K562 (cell line): ENCODE measurements around the gene C16orf95. TPM values are rescaled to one million over a fixed set of nuclear protein-coding genes. Genes with fewer than 3 reads are reported as not detected.
A peak's percentile ranks its signal among the peaks of the same experiment; 100 is the strongest.

Source experiments
- ATAC-seq: fragments of 200-7000 bp; cut with Tn5 transposase; 3 replicates; pipeline ENCODE4 v1.9.1; 2020; ENCODE audit warnings: moderate library complexity
- BruUV-seq: library from RNA; stranded (reverse); fragments of 400-500 nt; replicated peaks from 2 replicates; lab custom pipeline; 2021; lab: Mats Ljungman, UMichigan
- CTCF ChIA-PET: fragments of 300-600 bp; formaldehyde crosslinking; extraction: SDS; loops from one replicate; lab custom pipeline; 2021; ENCODE audit warnings: low intra/inter-chr PET ratio; lab: Yijun Ruan, JAX
- POLR2A ChIA-PET: fragments of 300-600, 350-650 bp; sonication (Branson Sonifier 250); formaldehyde crosslinking; extraction: SDS; loops from one replicate; lab custom pipeline; 2021; ENCODE audit warnings: antibody characterized with exemption, inconsistent platforms; lab: Yijun Ruan, JAX
- DNase-seq, 4 experiments: peaks; one replicate each; pipeline versions ENCODE4 v3.0.0 to v3.0.0-alpha.2; 2011 to 2018; ENCODE audit warnings: low spot score in 3 of 4, mixed read lengths in 3 of 4; ENCODE audit errors: extremely low read depth in 1 of 4
- FAIRE-seq: peaks from 2 replicates; lab custom pipeline; 2011; peaks lifted over from hg19 to GRCh38; lab: Jason Lieb, UNC
- H2AFZ ChIP-seq: 2 replicates; pipeline ENCODE4 v1.6.0; 2011; ENCODE audit warnings: low read depth, low read length, control low read depth, inconsistent platforms
- H3K27ac ChIP-seq: fragments of 200-600 bp; 3 replicates; pipeline ENCODE4 v1.8.0; 2011; ENCODE audit warnings: low read depth, mild to moderate bottlenecking, control low read depth, inconsistent platforms, low read length, moderate library complexity, mixed read lengths; ENCODE audit errors: extremely low read depth
- H3K27me3 ChIP-seq, 2 experiments: fragments of 300-600 bp in 1 of 2; 2 replicates in 1 of 2; 3 replicates in 1 of 2; pipeline versions ENCODE4 v1.6.0 to v1.8.0; 2011; ENCODE audit warnings: inconsistent platforms in 2 of 2, low read length in 2 of 2, mild to moderate bottlenecking in 1 of 2, mixed read lengths in 1 of 2, moderate library complexity in 1 of 2; ENCODE audit not compliant: control insufficient read depth in 2 of 2, insufficient read depth in 2 of 2
- H3K36me3 ChIP-seq: fragments of 300-600 bp; 3 replicates; pipeline ENCODE4 v1.8.0; 2011; ENCODE audit warnings: mild to moderate bottlenecking, low read length, inconsistent platforms; ENCODE audit not compliant: control insufficient read depth, insufficient read depth
- H3K4me1 ChIP-seq, 2 experiments: fragments of 200-600 bp in 1 of 2; replicated peaks in 1 of 2; 2 replicates in 1 of 2; 3 replicates in 1 of 2; pipeline versions ENCODE4 v1.5.1 to v1.8.0; 2011; ENCODE audit warnings: inconsistent platforms in 2 of 2, low read length in 2 of 2, mild to moderate bottlenecking in 1 of 2, mixed read lengths in 1 of 2, moderate library complexity in 1 of 2; ENCODE audit not compliant: control insufficient read depth in 2 of 2, insufficient read depth in 2 of 2
- H3K4me2 ChIP-seq: 2 replicates; pipeline ENCODE4 v1.6.1; 2011; ENCODE audit warnings: low read length, control low read depth, inconsistent platforms, mixed read lengths; ENCODE audit not compliant: insufficient read depth
- H3K4me3 ChIP-seq: fragments of 200-600 bp; sonication (generic), shearing (Covaris generic); 2 replicates; pipeline ENCODE4 v1.5.1; 2016; ENCODE audit warnings: control low read depth, inconsistent platforms
- H3K79me2 ChIP-seq: fragments of 200-600 bp; 3 replicates; pipeline ENCODE4 v1.8.0; 2011; ENCODE audit warnings: low read length, inconsistent platforms; ENCODE audit not compliant: control insufficient read depth, insufficient read depth
- H3K9ac ChIP-seq, 2 experiments: 2 replicates each; pipeline versions ENCODE4 v1.6.0 to v1.6.1; 2011; ENCODE audit warnings: low read depth in 2 of 2, low read length in 2 of 2, control low read depth in 1 of 2, inconsistent platforms in 1 of 2, mild to moderate bottlenecking in 1 of 2, mixed read lengths in 1 of 2; ENCODE audit not compliant: insufficient read depth in 1 of 2
- H3K9me1 ChIP-seq: one replicate; pipeline ENCODE4 v1.6.0; 2011; ENCODE audit warnings: inconsistent platforms, mild to moderate bottlenecking, low read length, moderate library complexity; ENCODE audit not compliant: control insufficient read depth, insufficient read depth
- H3K9me3 ChIP-seq: replicated peaks from 2 replicates; pipeline ENCODE4 v1.5.1; 2011; ENCODE audit warnings: low read depth, low read length, inconsistent platforms; ENCODE audit not compliant: control insufficient read depth, insufficient read depth
- H4K20me1 ChIP-seq: replicated peaks from 2 replicates; pipeline ENCODE4 v1.6.1; 2011; ENCODE audit warnings: low read length, inconsistent platforms, mixed read lengths; ENCODE audit not compliant: control insufficient read depth, insufficient read depth
- CCNT2 ChIP-seq: IDR thresholded peaks from 2 replicates; pipeline ENCODE4 v1.6.1; 2011; ENCODE audit warnings: borderline replicate concordance, low read depth, mild to moderate bottlenecking, moderate library complexity, mixed read lengths, low read length; ENCODE audit not compliant: insufficient read length; ENCODE audit errors: extremely low read depth
- POLR2G ChIP-seq: fragments of 200-400 bp; formaldehyde crosslinking; IDR thresholded peaks from 2 replicates; pipeline ENCODE4 v1.6.1; 2017; ENCODE audit warnings: low read depth, mild to moderate bottlenecking, antibody characterized with exemption, low read length, moderate library complexity
- RBM22 ChIP-seq: fragments of 200-400 bp; formaldehyde crosslinking; IDR thresholded peaks from 2 replicates; pipeline ENCODE4 v1.6.1; 2018; ENCODE audit warnings: low read length, low read depth; ENCODE audit not compliant: poor library complexity, severe bottlenecking
- STAG1 ChIP-seq: sonication (generic); formaldehyde crosslinking; IDR thresholded peaks from 2 replicates; pipeline ENCODE4 v1.5.0; 2020; ENCODE audit warnings: missing genetic modification reagents, borderline replicate concordance
- WGBS: fragments of 100-300 bp; shearing (Covaris generic); methylation state at CpG from one replicate; pipeline ENCODE4 v1.1.6; 2016; ENCODE audit warnings: low coverage, mixed read lengths; ENCODE audit not compliant: insufficient coverage; ENCODE audit errors: missing lambda C conversion rate; 5-methylcytosine and 5-hydroxymethylcytosine counted together
- in situ Hi-C: fragments of 300-500 bp; cut with MboI; formaldehyde crosslinking; loops from 4 replicates; pipeline ENCODE4 v1.15.0; 2018; ENCODE audit warnings: inconsistent platforms, mixed read lengths
- intact Hi-C: fragments of 100-400 bp; cut with micrococcal nuclease; formaldehyde crosslinking; loops from 2 replicates; pipeline ENCODE4 v1.14.2; 2022
- polyA plus RNA-seq, 8 experiments: library from polyadenylated mRNA; depleted of rRNA in 4 of 8; stranded (reverse) in 5 of 8; unstranded in 3 of 8; fragments of >200 nt; fragmentation: Nextera tagmentation in 2 of 8; fragmentation: Illumina TruSeq in 1 of 8; extraction: Ambion mirVana in 2 of 8; extraction: Trizol in 1 of 8; gene quantifications; 2 replicates each; pipeline versions ENCODE4 v1.2.1 to v1.2.3, GENCODE V29; 2011 to 2014; ENCODE audit warnings: inconsistent platforms in 1 of 8, missing spikeins in 1 of 8
- total RNA-seq, 7 experiments: library from RNA; depleted of rRNA in 6 of 7; stranded (reverse); fragments of >200 nt in 6 of 7; fragmentation: Illumina TruSeq in 2 of 7; extraction: Trizol in 2 of 7; gene quantifications; 2 replicates each; pipeline versions ENCODE4 v1.2.1 to v1.2.3, GENCODE V29; 2011 to 2021; ENCODE audit warnings: low replicate concordance in 1 of 7
- TF ChIP-seq, protein P1 (sequence below): fragments of 250-450 bp; sonication (Bioruptor Pico); IDR thresholded peaks from 2 replicates; pipeline ENCODE4 v1.4.0; 2020

C16orf95 gene
- total and polyA plus RNA-seq, 9 of the 15 experiments (the other 6 are each of a cell fraction or from before 2014, with no cell fraction given), result 6.5 to 20.5 (median 9.4) TPM

DNA sequence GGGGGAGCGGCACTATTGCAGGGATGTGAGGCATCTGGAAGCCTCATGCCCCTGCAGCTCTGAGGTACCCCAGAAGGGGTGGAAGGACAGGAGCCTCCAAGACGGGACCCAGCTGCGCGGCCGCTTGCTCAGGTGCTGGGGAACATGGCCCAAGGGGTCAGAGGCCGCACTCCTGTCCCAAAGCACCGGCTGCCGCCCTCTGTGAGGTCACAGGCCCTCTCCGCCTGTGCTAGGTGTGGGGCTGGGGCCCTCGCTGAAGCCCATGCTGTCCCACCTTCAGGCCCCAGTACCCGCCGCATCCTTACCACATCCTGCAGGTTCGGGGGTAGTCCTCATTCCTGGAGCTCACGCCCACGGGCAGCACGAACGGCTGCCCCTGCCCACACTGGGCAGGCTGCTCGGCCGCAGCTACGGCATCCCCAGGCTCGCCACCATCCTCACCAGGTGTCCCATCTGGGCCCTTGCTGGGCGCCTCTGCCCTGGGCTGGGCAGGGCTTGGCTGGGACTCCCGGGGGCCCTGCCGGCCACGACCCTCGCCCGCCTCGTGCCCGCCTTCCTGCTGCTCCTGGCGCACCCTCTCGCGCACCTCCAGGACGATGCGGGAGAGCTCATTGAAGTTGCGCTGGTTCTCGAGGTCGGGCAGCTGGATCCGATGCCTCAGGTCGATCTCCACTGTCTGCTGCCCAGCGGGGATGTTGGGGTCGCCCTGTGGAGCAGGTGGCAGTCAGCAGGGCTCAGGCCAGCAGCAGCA lies 16.6 kb upstream of the C16orf95 start:
- Histone ChIP-seq H3K36me3 (peaks cover 75% of the 10 kb centered on the region; the same call in 2 of the 3 replicates), H4K20me1 (peaks cover 6% of the 10 kb centered on the region; the same call in 1 of the 2 replicates), H3K9me1 (no peaks in the 10 kb centered on the region), H3K9ac (no peak overlapping the region; a peak in 1 of 4 replicates), H3K4me2 (no peak overlapping the region), H3K9me3 (no peaks in the 10 kb centered on the region), H2AFZ (no peak overlapping the region), H3K4me3 (no peak overlapping the region), H3K27ac (no peak overlapping the region), H3K27me3 (no peaks in the 10 kb centered on the region), H3K79me2 (no peaks in the 10 kb centered on the region), H3K4me1 (peaks cover 0 to 6% of the 10 kb centered on the region in 2 experiments; a peak in 1 of 5 replicates)
- WGBS, result 97% methylated on average over 26 of the region's 41 CpGs
- ChIA-PET POLR2A (interaction anchor here (0.7 to 2.3 kb wide), 4 partner anchors 11 to 61 kb away, joined by 3 to 7 read pairs (median 4); no protein-coding TSS in a partner anchor), CTCF (no interaction called here)
- no peak for TF ChIP-seq STAG1 (CRISPR knock-in tag)
- DNase-seq (no peak), ATAC-seq (no peak), FAIRE-seq (no peak)
- in situ Hi-C loops, result no loop called here
- intact Hi-C loops, result no loop called here
- no TSS peak for BruUV-seq

DNA sequence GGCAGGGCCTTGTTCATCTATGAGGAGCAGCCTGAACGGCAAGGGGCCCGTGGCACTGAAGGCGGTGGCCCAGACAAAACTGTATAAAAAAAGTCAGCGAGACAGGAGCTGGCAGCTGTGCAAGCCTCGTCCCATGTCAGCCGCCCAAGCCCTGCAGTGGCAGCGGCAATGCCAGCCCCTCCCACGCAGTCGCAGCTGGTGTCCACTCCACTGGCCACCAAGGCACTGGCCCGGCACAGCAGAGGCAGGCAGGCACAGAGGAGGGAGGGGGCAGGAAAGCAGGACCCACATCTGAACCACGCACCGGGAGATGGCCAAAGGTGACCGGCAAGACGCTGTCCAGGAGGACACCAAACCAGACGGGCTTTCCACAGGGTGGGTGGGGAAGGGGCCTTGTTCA lies 15.9 kb upstream of the C16orf95 start:
- FAIRE-seq, result no peak
- no peaks in the 10 kb centered on the region for H3K9me3 ChIP-seq
- H4K20me1 ChIP-seq, result peaks cover 6% of the 10 kb centered on the region; the same call in 1 of the 2 replicates
- ChIA-PET POLR2A (interaction anchor here (0.8 to 3.8 kb wide), 4 partner anchors 11 to 61 kb away, joined by 3 to 15 read pairs (median 4); no protein-coding TSS in a partner anchor), CTCF (no interaction called here)
- TF ChIP-seq, protein P1, sequence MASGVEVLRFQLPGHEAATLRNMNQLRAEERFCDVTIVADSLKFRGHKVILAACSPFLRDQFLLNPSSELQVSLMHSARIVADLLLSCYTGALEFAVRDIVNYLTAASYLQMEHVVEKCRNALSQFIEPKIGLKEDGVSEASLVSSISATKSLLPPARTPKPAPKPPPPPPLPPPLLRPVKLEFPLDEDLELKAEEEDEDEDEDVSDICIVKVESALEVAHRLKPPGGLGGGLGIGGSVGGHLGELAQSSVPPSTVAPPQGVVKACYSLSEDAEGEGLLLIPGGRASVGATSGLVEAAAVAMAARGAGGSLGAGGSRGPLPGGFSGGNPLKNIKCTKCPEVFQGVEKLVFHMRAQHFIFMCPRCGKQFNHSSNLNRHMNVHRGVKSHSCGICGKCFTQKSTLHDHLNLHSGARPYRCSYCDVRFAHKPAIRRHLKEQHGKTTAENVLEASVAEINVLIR (CRISPR knock-in tag), result no peak
- TF ChIP-seq POLR2G (peak; percentile 43; the same call in 1 of the 2 replicates), CCNT2 (no peak), RBM22 (peak; percentile 32)
- H3K4me1 ChIP-seq, result peaks cover 0 to 6% of the 10 kb centered on the region in 2 experiments; a peak in 1 of 5 replicates
- 94% methylated on average over 10 of the region's 15 CpGs for WGBS
- ATAC-seq, result no peak
- no peak for DNase-seq
- H3K4me3 ChIP-seq, result no peak overlapping the region
- H3K9ac ChIP-seq, result no peak overlapping the region; a peak in 1 of 4 replicates
- in situ Hi-C loops, result no loop called here
- H3K27ac ChIP-seq, result no peak overlapping the region
- H3K9me1 ChIP-seq, result no peaks in the 10 kb centered on the region
- intact Hi-C loops, result no loop called here
- no TSS peak for BruUV-seq
- H3K27me3 ChIP-seq, result no peaks in the 10 kb centered on the region
- H3K79me2 ChIP-seq, result no peaks in the 10 kb centered on the region
- peaks cover 71% of the 10 kb centered on the region; the same call in 2 of the 3 replicates for H3K36me3 ChIP-seq
- no peak overlapping the region for H2AFZ ChIP-seq
- no peak overlapping the region for H3K4me2 ChIP-seq
